AG09319 (cell line): ENCODE measurements around the gene ARHGAP23.
"Not testable (repeated sequence)": the region's sequence is repeated elsewhere in the genome, so short reads cannot be mapped to it uniquely, and the experiment has no call there.

Source experiments
- DNase-seq: peaks from one replicate; pipeline ENCODE4 v3.0.0-alpha.2; 2010; ENCODE audit warnings: low read depth; ENCODE audit errors: extremely low read depth
- CTCF ChIP-seq: IDR thresholded peaks from 2 replicates; pipeline ENCODE4 v1.5.1; 2011; ENCODE audit warnings: low read depth, mild to moderate bottlenecking, inconsistent platforms, low read length, moderate library complexity

Gene ARHGAP23

GRCh38 chr17:38508570-38508950 is 80.3 kb downstream of the ARHGAP23 start:
- no peak for DNase-seq
- TF ChIP-seq CTCF: no peak

- peak; percentile 76 for TF ChIP-seq CTCF
- peak; percentile 79 for DNase-seq
Observed at GRCh38 chr17:38508954-38509771, 80.9 kb downstream of the ARHGAP23 start.

- no peak for DNase-seq
- no peak for TF ChIP-seq CTCF
Observed at GRCh38 chr17:38509772-38510420, 81.6 kb downstream of the ARHGAP23 start.

- TF ChIP-seq CTCF: no peak; the same call in none of the 2 replicates
- no peak for DNase-seq
Observed at GRCh38 chr17:38510421-38511149, 82.3 kb downstream of the ARHGAP23 start.

GRCh38 chr17:38511150-38512108 is 83.2 kb downstream of the ARHGAP23 start:
- TF ChIP-seq CTCF: no peak
- peak; percentile 34 for DNase-seq

GRCh38 chr17:38512473-38513058 is 84.3 kb downstream of the ARHGAP23 start:
- DNase-seq: no peak
- no peak for TF ChIP-seq CTCF

- not testable (repeated sequence) for DNase-seq
Observed at GRCh38 chr17:38526526-38526925, 98.3 kb downstream of the ARHGAP23 start.

GRCh38 chr17:38528141-38528540 is 99.9 kb downstream of the ARHGAP23 start:
- DNase-seq: not testable (repeated sequence)

GRCh38 chr17:38530856-38531255 is 102.6 kb downstream of the ARHGAP23 start:
- DNase-seq: not testable (repeated sequence)

- not testable (repeated sequence) for DNase-seq
Observed at GRCh38 chr17:38531761-38532160, 103.5 kb downstream of the ARHGAP23 start.
